Esophagus muscularis mucosa (tissue), 3 donors: ENCODE measurements around the gene NT5C2.
"Not testable (repeated sequence)": the region's sequence is repeated elsewhere in the genome, so short reads cannot be mapped to it uniquely, and the experiment has no call there.

Experiments
- CTCF ChIP-seq, 3 experiments: fragments of 200-600 bp in 2 of 3; fragments of 450-650 bp in 1 of 3; sonication (generic) in 2 of 3; IDR thresholded peaks; one replicate each; pipeline ENCODE4 v1.5.1; 2017 to 2019; ENCODE audit warnings: antibody characterized with exemption in 3 of 3, mild to moderate bottlenecking in 2 of 3, moderate library complexity in 1 of 3
- POLR2AphosphoS5 ChIP-seq, 2 donors: sonication (generic); formaldehyde crosslinking; IDR thresholded peaks; one replicate each; pipeline ENCODE4 v1.6.1; 2017; ENCODE audit warnings: antibody characterized with exemption in 2 of 2

DNA sequence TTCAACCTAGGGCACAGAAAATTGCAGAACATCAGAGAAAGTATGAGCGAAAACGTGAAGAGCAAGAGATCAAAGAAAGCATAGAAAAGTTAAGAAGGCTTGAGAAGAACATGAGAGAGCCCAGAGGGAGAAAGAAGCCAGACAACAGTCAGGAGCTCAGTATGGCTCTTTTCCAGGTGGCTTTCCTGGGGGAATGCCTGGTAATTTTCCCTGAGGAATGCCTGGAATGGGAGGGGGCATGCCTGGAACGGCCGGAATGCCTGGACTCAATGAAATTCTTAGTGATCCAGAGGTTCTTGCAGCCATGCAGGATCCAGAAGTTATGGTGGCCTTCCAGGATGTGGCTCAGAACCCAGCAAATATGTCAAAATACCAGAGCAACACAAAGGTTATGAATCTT lies 23.3 kb upstream of the NT5C2 start:
- TF ChIP-seq CTCF, POLR2AphosphoS5 (IDR thresholded peaks at IDR 0.05): not testable (repeated sequence)
